A549 (cell line): ENCODE data around the gene KAT2B. TPM values are rescaled to one million over a fixed set of nuclear protein-coding genes. Genes with fewer than 3 reads are reported as not detected.

Source experiments
- ATAC-seq, 2 experiments: fragments of 200-7000 bp in 1 of 2; fragments of >200 bp in 1 of 2; cut with Nextera tagmentation in 1 of 2; cut with Tn5 transposase in 1 of 2; 3 replicates each; pipeline versions ENCODE4 v1.8.0 to v1.9.1; 2018 to 2020; ENCODE audit warnings: mild to moderate bottlenecking in 1 of 2, moderate library complexity in 1 of 2
- CTCF ChIA-PET: fragments of 300-600 bp; sonication (Branson Sonifier 250); formaldehyde crosslinking; extraction: SDS; loops from one replicate; lab custom pipeline; 2021; ENCODE audit warnings: antibody characterized with exemption, inconsistent platforms; lab: Yijun Ruan, JAX
- POLR2A ChIA-PET: fragments of 350-600 bp; formaldehyde crosslinking; extraction: SDS; loops from one replicate; lab custom pipeline; 2021; ENCODE audit warnings: antibody characterized with exemption, inconsistent platforms; lab: Yijun Ruan, JAX
- DNase-seq, 2 experiments: peaks; one replicate each; pipeline versions ENCODE4 v3.0.0 to v3.0.0-alpha.2; 2011 to 2016; ENCODE audit warnings: low read depth in 1 of 2, low spot score in 1 of 2
- FAIRE-seq: peaks from 2 replicates; lab custom pipeline; 2011; peaks lifted over from hg19 to GRCh38; lab: Jason Lieb, UNC
- H3K27ac ChIP-seq, 2 experiments: fragments of >200 bp; sonication (Bioruptor Twin); formaldehyde crosslinking; 3 replicates each; pipeline ENCODE4 v1.5.1; 2016 to 2017
- H3K4me1 ChIP-seq: fragments of >200 bp; sonication (Bioruptor Twin); formaldehyde crosslinking; 3 replicates; pipeline ENCODE4 v1.6.1; 2016
- H3K4me2 ChIP-seq: fragments of >200 bp; sonication (Bioruptor Twin); formaldehyde crosslinking; 3 replicates; pipeline ENCODE4 v1.6.1; 2016
- H3K4me3 ChIP-seq: fragments of >200 bp; sonication (Bioruptor Twin); formaldehyde crosslinking; 3 replicates; pipeline ENCODE4 v1.5.1; 2016
- H3K9me3 ChIP-seq: fragments of >200 bp; sonication (Bioruptor Twin); formaldehyde crosslinking; 3 replicates; pipeline ENCODE4 v1.6.1; 2016
- ATOH8 ChIP-seq: fragments of 250-450 bp; sonication (Bioruptor Pico); IDR thresholded peaks from 2 replicates; pipeline ENCODE4 v1.5.0; 2020; ENCODE audit warnings: low read depth, mild to moderate bottlenecking, moderate library complexity
- BCL3 ChIP-seq: fragments of >200 bp; sonication (Bioruptor Twin); formaldehyde crosslinking; IDR thresholded peaks from 3 replicates; pipeline ENCODE4 v1.6.1; 2016
- BHLHE40 ChIP-seq: IDR thresholded peaks from 2 replicates; pipeline ENCODE4 v1.6.1; 2012; ENCODE audit warnings: low read depth, low read length, inconsistent platforms
- CEBPB ChIP-seq, 2 experiments: fragments of >200 bp in 1 of 2; sonication (Bioruptor Twin) in 1 of 2; formaldehyde crosslinking in 1 of 2; IDR thresholded peaks; 2 replicates each; pipeline ENCODE4 v1.6.1; 2012 to 2016
- CHD2 ChIP-seq: fragments of 150-350 bp; IDR thresholded peaks from 2 replicates; pipeline ENCODE4 v1.6.1; 2014; ENCODE audit warnings: low read length; ENCODE audit not compliant: partially characterized antibody
- E2F6 ChIP-seq: IDR thresholded peaks from 2 replicates; pipeline ENCODE4 v1.6.1; 2012; ENCODE audit warnings: low read depth, borderline replicate concordance
- ELK1 ChIP-seq: fragments of 150-350 bp; IDR thresholded peaks from 2 replicates; pipeline ENCODE4 v1.6.1; 2014; ENCODE audit warnings: low read depth, mild to moderate bottlenecking, low read length
- ESRRA ChIP-seq: fragments of 150-350 bp; IDR thresholded peaks from 2 replicates; pipeline ENCODE4 v1.6.1; 2014; ENCODE audit warnings: mild to moderate bottlenecking, low read length, borderline replicate concordance
- FOSL2 ChIP-seq, 2 experiments: fragments of 450-650 bp in 1 of 2; fragments of >200 bp in 1 of 2; sonication (Bioruptor Twin) in 1 of 2; formaldehyde crosslinking; IDR thresholded peaks; 2 replicates each; pipeline versions ENCODE4 v1.5.0 to v1.6.1; 2016 to 2020; ENCODE audit warnings: mild to moderate bottlenecking in 1 of 2, moderate library complexity in 1 of 2
- FOXS1 ChIP-seq: fragments of 250-450 bp; sonication (Bioruptor Pico); IDR thresholded peaks from 2 replicates; pipeline ENCODE4 v1.5.0; 2020; ENCODE audit warnings: mild to moderate bottlenecking, moderate library complexity
- HDAC2 ChIP-seq: fragments of 200-600 bp; sonication (generic); IDR thresholded peaks from 2 replicates; pipeline ENCODE4 v1.6.1; 2016
- HEYL ChIP-seq: fragments of 250-450 bp; sonication (Bioruptor Pico); IDR thresholded peaks from 2 replicates; pipeline ENCODE4 v1.8.0; 2021; ENCODE audit warnings: mild to moderate bottlenecking, moderate library complexity
- HMGXB4 ChIP-seq: fragments of 250-450 bp; sonication (Bioruptor Pico); IDR thresholded peaks from 2 replicates; pipeline ENCODE4 v1.5.0; 2021; ENCODE audit warnings: mild to moderate bottlenecking, moderate library complexity, borderline replicate concordance
- JUN ChIP-seq, 2 experiments: fragments of >200 bp; sonication (Bioruptor Twin); formaldehyde crosslinking; IDR thresholded peaks; 2 replicates in 1 of 2; 3 replicates in 1 of 2; pipeline ENCODE4 v1.6.1; 2016 to 2017
- MAX ChIP-seq: IDR thresholded peaks from 2 replicates; pipeline ENCODE4 v1.6.1; 2012
- MAZ ChIP-seq: fragments of 150-350 bp; IDR thresholded peaks from 2 replicates; pipeline ENCODE4 v1.6.1; 2014; ENCODE audit warnings: antibody characterized with exemption, low read depth, low read length, borderline replicate concordance
- MYC ChIP-seq: IDR thresholded peaks from 2 replicates; pipeline ENCODE4 v1.6.1; 2012; ENCODE audit warnings: mild to moderate bottlenecking, inconsistent platforms, low read length, improper control_type of control experiment, borderline replicate concordance
- NFE2L2 ChIP-seq: fragments of 150-350 bp; conservative IDR thresholded peaks from 2 replicates; pipeline ENCODE4 v1.6.1; 2014; ENCODE audit warnings: low read length
- PHF8 ChIP-seq: fragments of 200-600 bp; sonication (generic); IDR thresholded peaks from 2 replicates; pipeline ENCODE4 v1.6.1; 2016; ENCODE audit warnings: low read depth, mild to moderate bottlenecking, antibody characterized with exemption, moderate library complexity, borderline replicate concordance
- POLR2AphosphoS2 ChIP-seq: conservative IDR thresholded peaks from 2 replicates; pipeline ENCODE4 v1.6.1; 2012; ENCODE audit warnings: low read length, improper control_type of control experiment, inconsistent platforms
- RAD21 ChIP-seq, 2 experiments: fragments of >200 bp in 1 of 2; sonication (Bioruptor Twin) in 1 of 2; formaldehyde crosslinking in 1 of 2; IDR thresholded peaks in 1 of 2; conservative IDR thresholded peaks in 1 of 2; 2 replicates in 1 of 2; 3 replicates in 1 of 2; pipeline ENCODE4 v1.6.1; 2012 to 2018; ENCODE audit warnings: inconsistent platforms in 1 of 2
- RFX5 ChIP-seq: fragments of 450-650 bp; IDR thresholded peaks from 2 replicates; pipeline ENCODE4 v1.7.1; 2014; ENCODE audit warnings: antibody characterized with exemption, mild to moderate bottlenecking, moderate library complexity
- RNF2 ChIP-seq: fragments of 200-600 bp; sonication (generic); IDR thresholded peaks from 2 replicates; pipeline ENCODE4 v1.6.1; 2016; ENCODE audit warnings: low read depth, mild to moderate bottlenecking, antibody characterized with exemption, moderate library complexity, borderline replicate concordance
- SMC3 ChIP-seq: fragments of >200 bp; sonication (Bioruptor Twin); formaldehyde crosslinking; IDR thresholded peaks from 3 replicates; pipeline ENCODE4 v1.6.1; 2018; ENCODE audit warnings: inconsistent platforms
- USF2 ChIP-seq: fragments of 450-650 bp; IDR thresholded peaks from 2 replicates; pipeline ENCODE4 v1.6.1; 2014; ENCODE audit warnings: antibody characterized with exemption
- ZC3H11A ChIP-seq: fragments of 450-650 bp; IDR thresholded peaks from 2 replicates; pipeline ENCODE4 v1.6.1; 2014; ENCODE audit warnings: antibody characterized with exemption, mild to moderate bottlenecking
- ZFP36 ChIP-seq: fragments of 450-650 bp; IDR thresholded peaks from 2 replicates; pipeline ENCODE4 v1.6.1; 2014; ENCODE audit warnings: borderline replicate concordance; ENCODE audit not compliant: partially characterized antibody
- WGBS: methylation state at CpG from one replicate; pipeline ENCODE4 v1.1.6; 2017; ENCODE audit errors: missing lambda C conversion rate; 5-methylcytosine and 5-hydroxymethylcytosine counted together
- polyA plus RNA-seq, 4 experiments: library from polyadenylated mRNA; depleted of rRNA in 3 of 4; stranded (reverse); fragments of >200 nt; fragmentation: RNase III in 1 of 4; extraction: RNeasy Plus Mini Kit Qiagen cat#74134 plus additional on column Dnase treatment in 1 of 4; gene quantifications; 2 replicates in 3 of 4; 3 replicates in 1 of 4; pipeline ENCODE4 v1.2.3, GENCODE V29; 2011 to 2017

Gene KAT2B
- polyA plus RNA-seq, 2 of the 4 experiments (the other 2 are of a cell fraction), result 7.2 to 11.9 TPM

- DNase-seq, result no peak
- no peak overlapping the region for H3K4me2 ChIP-seq
- TF ChIP-seq HMGXB4 (CRISPR knock-in tag) (no peak), ZFP36 (no peak), MAX (no peak), NFE2L2 (no peak), SMC3 (no peak), MYC (no peak), CHD2 (no peak), RNF2 (no peak), HEYL (CRISPR knock-in tag) (no peak), RFX5 (no peak), ATOH8 (CRISPR knock-in tag) (no peak), FOSL2 (IDR thresholded peaks at IDR 0.05) (no peak), FOSL2 (CRISPR knock-in tag; IDR thresholded peaks at IDR 0.05) (no peak), ZC3H11A (no peak), ESRRA (no peak), ELK1 (no peak), BHLHE40 (no peak), CEBPB (IDR thresholded peaks at IDR 0.05) (no peak), POLR2AphosphoS2 (no peak)
- no peak overlapping the region for H3K4me3 ChIP-seq
- 80% methylated on average over 5 of the region's 5 CpGs for WGBS
- H3K27ac ChIP-seq, result no peak overlapping the region
- CTCF ChIA-PET, result interaction anchor here (0.7 kb wide), 1 partner anchor 1520 kb away, joined by 3 read pairs; no protein-coding TSS in a partner anchor
- no peak for ATAC-seq
- no peaks in the 10 kb centered on the region for H3K4me1 ChIP-seq
- FAIRE-seq, result no peak
- POLR2A ChIA-PET, result no interaction called here
- no peaks in the 10 kb centered on the region for H3K9me3 ChIP-seq
Observed at GRCh38 chr3:20079621-20080020, 39.4 kb downstream of the KAT2B start.

GRCh38 chr3:20080956-20081554 is 40.8 kb downstream of the KAT2B start:
- CTCF ChIA-PET, result no interaction called here
- Histone ChIP-seq H3K4me3 (no peak overlapping the region), H3K4me2 (no peak overlapping the region), H3K9me3 (no peaks in the 10 kb centered on the region), H3K27ac (peak overlapping the region in 1 of 2 experiments; percentile 41; a peak in 1 of 6 replicates), H3K4me1 (no peaks in the 10 kb centered on the region)
- POLR2A ChIA-PET, result no interaction called here
- peak in 1 of 2 experiments; percentile 12 for DNase-seq
- FAIRE-seq, result no peak
- 67% methylated on average over 4 of the region's 8 CpGs for WGBS
- peak in 1 of 2 experiments; percentile 24; a peak in 1 of 6 replicates for ATAC-seq
- no peak for TF ChIP-seq RNF2
- TF ChIP-seq HDAC2, result no peak
- TF ChIP-seq ZFP36, result no peak
- TF ChIP-seq MAZ, result no peak
- no peak for TF ChIP-seq HMGXB4 (CRISPR knock-in tag)
- TF ChIP-seq FOXS1 (CRISPR knock-in tag), result no peak
- TF ChIP-seq RAD21 (conservative IDR thresholded peaks at IDR 0.05 in 1 of 2, IDR thresholded peaks at IDR 0.05 in 1 of 2), result no peak
- no peak for TF ChIP-seq E2F6
- no peak for TF ChIP-seq USF2
- TF ChIP-seq POLR2AphosphoS2, result no peak
- TF ChIP-seq PHF8, result no peak
- no peak for TF ChIP-seq BCL3
- no peak for TF ChIP-seq JUN (IDR thresholded peaks at IDR 0.05)
